ENCODE data around the gene CYB5R4. TPM values are rescaled to one million over a fixed set of nuclear protein-coding genes. Genes with fewer than 3 reads are reported as not detected.
"Not testable (repeated sequence)": the region's sequence is repeated elsewhere in the genome, so short reads cannot be mapped to it uniquely, and the experiment has no call there.

CYB5R4 gene
- total RNA-seq, 1 experiment from 2014 or later = 17.5 TPM

- H2BK12ac ChIP-seq (ENCODE audit: insufficient read length, low read depth, low read length); H3K27me3 Mint-ChIP-seq (ENCODE audit: low read depth); H4K8ac ChIP-seq (replicated peaks; ENCODE audit: insufficient read length, low read depth, low read length); H3K56ac ChIP-seq (ENCODE audit: insufficient read length, low read depth, low read length); H2BK20ac ChIP-seq (ENCODE audit: low read depth, low read length, poor library complexity, severe bottlenecking); H3K23ac ChIP-seq (ENCODE audit: insufficient read length, low read depth, low read length); H3T11ph ChIP-seq (ENCODE audit: low read length); H3K27ac ChIP-seq (ENCODE audit: insufficient read length, low read depth, low read length); H3K9ac ChIP-seq (ENCODE audit: extremely low read depth, insufficient read length, low read length); H4K20me1 ChIP-seq (ENCODE audit: control insufficient read depth, insufficient read depth, insufficient read length); H2AFZ ChIP-seq (ENCODE audit: low read length); H3K18ac ChIP-seq (ENCODE audit: insufficient read length, low read depth, low read length); H3K4me3 Mint-ChIP-seq; H3K23me2 ChIP-seq (ENCODE audit: insufficient read length, low read depth, low read length, poor library complexity, severe bottlenecking); H2BK5ac ChIP-seq (ENCODE audit: insufficient read length, low read length); H2AK5ac ChIP-seq (ENCODE audit: insufficient read length, low read length); H3K27ac Mint-ChIP-seq; H4K91ac ChIP-seq (ENCODE audit: insufficient read length, low read depth, low read length); DNase-seq; H3K27me3 ChIP-seq (ENCODE audit: insufficient read depth, low read length); H3K4ac ChIP-seq (ENCODE audit: low read depth, low read length); H3K4me1 ChIP-seq (ENCODE audit: insufficient read depth, low read length); H3K14ac ChIP-seq (ENCODE audit: insufficient read depth, low read length); H3K79me2 ChIP-seq (ENCODE audit: insufficient read depth, low read length); H3K79me1 ChIP-seq (ENCODE audit: insufficient read depth, low read depth, low read length, poor library complexity, severe bottlenecking); H3K9me3 ChIP-seq (ENCODE audit: control insufficient read depth, low read depth, low read length); H3K4me2 ChIP-seq (ENCODE audit: insufficient read depth, insufficient read length, low read length); H2BK15ac ChIP-seq (ENCODE audit: low read depth, low read length); H2BK120ac ChIP-seq (ENCODE audit: low read depth, low read length, poor library complexity, severe bottlenecking); H4K5ac ChIP-seq (ENCODE audit: insufficient read length, low read depth, low read length): not testable (repeated sequence)
- no CpG with 5 or more reads among the region's 2 CpGs for WGBS (ENCODE audit: extremely low coverage, insufficient read length, low lambda C conversion rate)
- peaks cover 18 to 36% (median 35%) of the 10 kb centered on the region in 3 experiments for H3K36me3 Mint-ChIP-seq (ENCODE audit: insufficient read depth in 1 of 3, low read depth in 3 of 3)
- peaks cover 11% of the 10 kb centered on the region in 2 experiments for H3K4me1 Mint-ChIP-seq
- peaks cover 25 to 34% of the 10 kb centered on the region in 2 experiments; a peak in 4 of 5 replicates for H3K9me3 Mint-ChIP-seq
Measured at GRCh38 chr6:83947983-83948382, 88.5 kb downstream of the CYB5R4 start.

Data from H9 (cell line).